ENCODE data around the gene GRPR.

The GRPR gene

DNA sequence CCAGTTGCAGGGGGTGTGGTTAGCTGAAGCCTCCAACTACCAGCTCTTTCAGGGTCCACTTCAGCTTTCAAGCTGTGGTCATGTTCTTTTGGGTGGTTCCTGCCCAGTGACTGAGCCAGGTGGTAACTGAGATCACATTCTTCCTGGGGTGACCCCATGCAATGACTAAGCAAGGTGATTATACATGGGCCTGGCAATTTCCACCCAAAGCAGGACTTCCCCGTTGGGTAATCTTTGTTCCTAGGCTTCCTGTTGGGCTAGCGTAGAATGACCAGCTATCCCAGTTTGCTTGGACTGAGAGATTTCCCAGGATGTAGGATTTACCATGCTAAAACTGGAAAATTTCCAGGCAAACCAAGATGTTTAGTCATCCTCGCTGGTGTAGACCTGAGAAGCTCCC, 25.5 kb downstream of the GRPR start:
- ATAC-seq = no peak

DNA sequence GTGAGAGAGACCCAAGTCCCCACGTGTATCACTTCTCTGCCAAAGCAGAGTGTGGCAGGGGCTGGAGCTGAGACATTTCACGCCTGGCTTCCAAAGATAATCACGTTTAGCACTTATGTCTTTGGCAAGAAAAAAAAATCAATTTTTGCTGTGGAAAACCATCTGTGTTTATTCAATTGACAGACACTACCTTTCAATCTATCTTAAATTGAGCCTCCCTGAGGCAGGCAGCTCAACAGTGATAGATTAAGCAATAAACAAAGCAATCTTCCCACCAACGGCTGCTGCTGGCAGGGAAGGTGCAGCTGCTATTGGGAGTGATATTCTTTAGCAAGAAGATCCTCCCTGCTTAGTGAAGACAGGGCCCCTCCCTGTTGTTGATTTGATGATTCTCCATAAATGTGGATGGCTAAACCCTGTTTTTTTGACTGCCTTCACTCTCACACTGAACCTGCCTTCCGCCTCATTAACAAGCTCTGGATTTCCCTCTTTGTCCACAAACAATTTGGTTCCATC, 32.3 kb downstream of the GRPR start:
- TF ChIP-seq ZFP30 (CRISPR knock-in tag; IDR thresholded peaks at IDR 0.05) (no peak), GLIS3 (CRISPR knock-in tag; IDR thresholded peaks at IDR 0.05) (no peak), OSR1 (CRISPR knock-in tag; IDR thresholded peaks at IDR 0.05) (no peak), TCF4 (CRISPR knock-in tag; IDR thresholded peaks at IDR 0.05; ENCODE audit: borderline replicate concordance) (no peak), ZNF70 (CRISPR knock-in tag; IDR thresholded peaks at IDR 0.05) (no peak), ESRRG (CRISPR knock-in tag; IDR thresholded peaks at IDR 0.05) (no peak), ISL1 (CRISPR knock-in tag; IDR thresholded peaks at IDR 0.05) (no peak), TOX (CRISPR knock-in tag; IDR thresholded peaks at IDR 0.05; ENCODE audit: borderline replicate concordance) (no peak)
- ATAC-seq = no peak

More for the DNA sequence above, 25.5 kb downstream of the GRPR start:
- TF ChIP-seq, protein P1, sequence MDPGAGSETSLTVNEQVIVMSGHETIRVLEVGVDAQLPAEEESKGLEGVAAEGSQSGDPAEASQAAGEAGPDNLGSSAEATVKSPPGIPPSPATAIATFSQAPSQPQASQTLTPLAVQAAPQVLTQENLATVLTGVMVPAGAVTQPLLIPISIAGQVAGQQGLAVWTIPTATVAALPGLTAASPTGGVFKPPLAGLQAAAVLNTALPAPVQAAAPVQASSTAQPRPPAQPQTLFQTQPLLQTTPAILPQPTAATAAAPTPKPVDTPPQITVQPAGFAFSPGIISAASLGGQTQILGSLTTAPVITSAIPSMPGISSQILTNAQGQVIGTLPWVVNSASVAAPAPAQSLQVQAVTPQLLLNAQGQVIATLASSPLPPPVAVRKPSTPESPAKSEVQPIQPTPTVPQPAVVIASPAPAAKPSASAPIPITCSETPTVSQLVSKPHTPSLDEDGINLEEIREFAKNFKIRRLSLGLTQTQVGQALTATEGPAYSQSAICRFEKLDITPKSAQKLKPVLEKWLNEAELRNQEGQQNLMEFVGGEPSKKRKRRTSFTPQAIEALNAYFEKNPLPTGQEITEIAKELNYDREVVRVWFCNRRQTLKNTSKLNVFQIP (CRISPR knock-in tag; IDR thresholded peaks at IDR 0.05; ENCODE audit: borderline replicate concordance, low read depth) = no peak
- no peak for TF ChIP-seq BACH2 (CRISPR knock-in tag; IDR thresholded peaks at IDR 0.05; ENCODE audit: borderline replicate concordance)
- TF ChIP-seq ZFP30 (CRISPR knock-in tag; IDR thresholded peaks at IDR 0.05) = no peak
- TF ChIP-seq SNAI2 (CRISPR knock-in tag; IDR thresholded peaks at IDR 0.05) = no peak
- no peak for TF ChIP-seq ZNF8 (CRISPR knock-in tag; IDR thresholded peaks at IDR 0.05)
- TF ChIP-seq TSHZ2 (CRISPR knock-in tag; IDR thresholded peaks at IDR 0.05) = no peak
- TF ChIP-seq ZNF565 (CRISPR knock-in tag; conservative IDR thresholded peaks at IDR 0.05; ENCODE audit: low read depth) = no peak
- no peak for TF ChIP-seq RARB (CRISPR knock-in tag; IDR thresholded peaks at IDR 0.05)
- no peak for TF ChIP-seq ZNF70 (CRISPR knock-in tag; IDR thresholded peaks at IDR 0.05)
- no peak for TF ChIP-seq ESRRG (CRISPR knock-in tag; IDR thresholded peaks at IDR 0.05)
- TF ChIP-seq CSRNP3 (CRISPR knock-in tag; IDR thresholded peaks at IDR 0.05) = no peak
- TF ChIP-seq ARNTL (CRISPR knock-in tag; IDR thresholded peaks at IDR 0.05; ENCODE audit: borderline replicate concordance, low read depth) = no peak
- no peak for TF ChIP-seq ZC3H10 (CRISPR knock-in tag; IDR thresholded peaks at IDR 0.05)
- no peak for TF ChIP-seq CSDC2 (CRISPR knock-in tag; IDR thresholded peaks at IDR 0.05)
- TF ChIP-seq, protein P2, sequence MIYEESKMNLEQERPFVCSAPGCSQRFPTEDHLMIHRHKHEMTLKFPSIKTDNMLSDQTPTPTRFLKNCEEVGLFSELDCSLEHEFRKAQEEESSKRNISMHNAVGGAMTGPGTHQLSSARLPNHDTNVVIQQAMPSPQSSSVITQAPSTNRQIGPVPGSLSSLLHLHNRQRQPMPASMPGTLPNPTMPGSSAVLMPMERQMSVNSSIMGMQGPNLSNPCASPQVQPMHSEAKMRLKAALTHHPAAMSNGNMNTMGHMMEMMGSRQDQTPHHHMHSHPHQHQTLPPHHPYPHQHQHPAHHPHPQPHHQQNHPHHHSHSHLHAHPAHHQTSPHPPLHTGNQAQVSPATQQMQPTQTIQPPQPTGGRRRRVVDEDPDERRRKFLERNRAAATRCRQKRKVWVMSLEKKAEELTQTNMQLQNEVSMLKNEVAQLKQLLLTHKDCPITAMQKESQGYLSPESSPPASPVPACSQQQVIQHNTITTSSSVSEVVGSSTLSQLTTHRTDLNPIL (CRISPR knock-in tag; IDR thresholded peaks at IDR 0.05; ENCODE audit: low read depth) = no peak
- TF ChIP-seq TOX (CRISPR knock-in tag; IDR thresholded peaks at IDR 0.05; ENCODE audit: borderline replicate concordance) = no peak

DNA sequence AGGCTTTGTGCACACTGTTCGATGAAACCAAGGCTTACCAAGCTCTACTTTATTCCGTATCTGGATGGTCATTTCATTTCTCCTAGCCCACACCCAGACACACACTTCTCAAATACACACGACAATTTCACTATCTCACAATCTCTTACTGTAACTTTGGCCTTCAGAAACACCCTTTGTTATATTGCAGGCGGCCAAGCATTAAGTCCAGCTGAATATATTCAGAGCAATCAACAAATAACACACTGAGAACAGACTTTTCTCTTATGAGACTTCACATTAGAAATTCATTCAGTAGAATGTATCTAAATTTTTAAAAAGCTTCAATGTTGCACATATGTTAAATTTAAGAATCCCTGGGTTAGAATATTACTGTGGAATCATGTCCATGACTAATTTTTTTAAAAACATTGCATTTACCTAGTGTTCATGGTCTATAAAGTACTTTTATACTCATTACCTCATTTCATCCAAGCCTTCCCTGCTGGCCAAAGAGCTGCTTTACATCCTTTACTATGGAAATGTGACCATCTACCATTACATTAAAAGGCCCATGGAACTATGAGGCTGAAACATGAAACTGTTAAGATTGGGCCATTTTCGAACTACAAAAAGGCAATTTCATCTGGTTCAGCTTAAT, 33.4 kb downstream of the GRPR start:
- no peak for ATAC-seq
- TF ChIP-seq ZFP3 (CRISPR knock-in tag; IDR thresholded peaks at IDR 0.05) (no peak), BACH2 (CRISPR knock-in tag; IDR thresholded peaks at IDR 0.05; ENCODE audit: borderline replicate concordance) (no peak), PPARA (CRISPR knock-in tag; IDR thresholded peaks at IDR 0.05; ENCODE audit: borderline replicate concordance) (no peak), ZNF565 (CRISPR knock-in tag; conservative IDR thresholded peaks at IDR 0.05; ENCODE audit: low read depth) (no peak), TSHZ2 (CRISPR knock-in tag; IDR thresholded peaks at IDR 0.05) (no peak), TOX (CRISPR knock-in tag; IDR thresholded peaks at IDR 0.05; ENCODE audit: borderline replicate concordance) (no peak), CSDC2 (CRISPR knock-in tag; IDR thresholded peaks at IDR 0.05) (no peak), ARNTL (CRISPR knock-in tag; IDR thresholded peaks at IDR 0.05; ENCODE audit: borderline replicate concordance, low read depth) (no peak), TCF4 (CRISPR knock-in tag; IDR thresholded peaks at IDR 0.05; ENCODE audit: borderline replicate concordance) (no peak), ZNF8 (CRISPR knock-in tag; IDR thresholded peaks at IDR 0.05) (no peak)
